Esophagus muscularis mucosa (tissue), 4 donors: ENCODE measurements around the gene LDAH. TPM values are rescaled to one million over a fixed set of nuclear protein-coding genes. Genes with fewer than 3 reads are reported as not detected.
"Not testable (repeated sequence)": the region's sequence is repeated elsewhere in the genome, so short reads cannot be mapped to it uniquely, and the experiment has no call there.

Experiments used
- DNase-seq: peaks from one replicate; pipeline ENCODE4 v3.0.0-alpha.2; 2017; ENCODE audit errors: extremely low spot score
- H3K27ac ChIP-seq, 4 donors: fragments of 200-600 bp; sonication (generic); replicated peaks in 1 of 4; 1 replicate in 3 of 4; 2 replicates in 1 of 4; pipeline ENCODE4 v1.5.1; 2016 to 2019; ENCODE audit warnings: mild to moderate bottlenecking in 1 of 4
- H3K27me3 ChIP-seq, 4 donors: fragments of 200-600 bp; sonication (generic); one replicate each; pipeline versions ENCODE4 v1.5.1 to v1.6.0; 2016 to 2019
- H3K36me3 ChIP-seq, 4 donors: fragments of 200-600 bp; sonication (generic); one replicate each; pipeline ENCODE4 v1.5.1; 2016 to 2019
- H3K4me1 ChIP-seq, 4 donors: fragments of 200-600 bp; sonication (generic); one replicate each; pipeline ENCODE4 v1.5.1; 2016 to 2019
- H3K4me3 ChIP-seq, 4 donors: fragments of 200-600 bp; sonication (generic); 1 replicate in 2 of 4; 2 replicates in 2 of 4; pipeline ENCODE4 v1.5.1; 2016 to 2019; ENCODE audit warnings: mild to moderate bottlenecking in 4 of 4, moderate library complexity in 1 of 4
- H3K9me3 ChIP-seq, 4 donors: fragments of 200-600 bp; sonication (generic); 1 replicate in 3 of 4; 2 replicates in 1 of 4; pipeline ENCODE4 v1.5.1; 2016 to 2019
- CTCF ChIP-seq, 3 experiments: fragments of 200-600 bp in 2 of 3; fragments of 450-650 bp in 1 of 3; sonication (generic) in 2 of 3; IDR thresholded peaks; one replicate each; pipeline ENCODE4 v1.5.1; 2017 to 2019; ENCODE audit warnings: antibody characterized with exemption in 3 of 3, mild to moderate bottlenecking in 2 of 3, moderate library complexity in 1 of 3
- EP300 ChIP-seq: sonication (generic); formaldehyde crosslinking; IDR thresholded peaks from one replicate; pipeline ENCODE4 v1.6.1; 2017; ENCODE audit warnings: antibody characterized with exemption
- POLR2A ChIP-seq: fragments of 450-650 bp; IDR thresholded peaks from one replicate; pipeline ENCODE4 v1.6.1; 2017; ENCODE audit warnings: antibody characterized with exemption, moderate library complexity, mild to moderate bottlenecking, low read depth
- POLR2AphosphoS5 ChIP-seq, 2 donors: sonication (generic); formaldehyde crosslinking; IDR thresholded peaks; one replicate each; pipeline ENCODE4 v1.6.1; 2017; ENCODE audit warnings: antibody characterized with exemption in 2 of 2
- WGBS: methylation state at CpG from one replicate; pipeline ENCODE4 v1.1.5; 2018; 5-methylcytosine and 5-hydroxymethylcytosine counted together
- intact Hi-C: fragments of 100-400 bp; cut with DNase I; formaldehyde crosslinking; loops from one replicate; pipeline ENCODE4 v1.15.1; 2023
- total RNA-seq, 4 donors: library from RNA; depleted of rRNA; stranded (reverse); fragments of >200 nt; gene quantifications; one replicate each; pipeline versions ENCODE4 v1.1.0 to v1.2.1, GENCODE V29; 2016

Gene LDAH
- total RNA-seq, 4 donors from 2014 or later = 7.9 to 13.7 (median 11.9) TPM

GRCh38 chr2:20722592-20723240 lies 100.2 kb downstream of the LDAH start:
- WGBS = 93% methylated on average over 1 of the region's 1 CpG
- TF ChIP-seq EP300 = no peak
- no peak for TF ChIP-seq POLR2AphosphoS5 (IDR thresholded peaks at IDR 0.05)
- no peak for TF ChIP-seq CTCF (IDR thresholded peaks at IDR 0.05)
- TF ChIP-seq POLR2A = no peak

GRCh38 chr2:20717641-20718040 lies 105.3 kb downstream of the LDAH start:
- 73% methylated on average over 1 of the region's 1 CpG for whole genome bisulfite sequencing
- TF ChIP-seq POLR2AphosphoS5 (IDR thresholded peaks at IDR 0.05) (no peak), CTCF (IDR thresholded peaks at IDR 0.05) (no peak), POLR2A (no peak), EP300 (no peak)

More at GRCh38 chr2:20722592-20723240, 100.2 kb downstream of the LDAH start:
- no peak overlapping the region for H3K4me3 ChIP-seq
- intact Hi-C loops = no loop called here
- H3K9me3 ChIP-seq = no peaks in the 10 kb centered on the region
- no peak for DNase-seq
- no peaks in the 10 kb centered on the region for H3K36me3 ChIP-seq
- no peaks in the 10 kb centered on the region for H3K4me1 ChIP-seq
- H3K27ac ChIP-seq = no peak overlapping the region
- no peaks in the 10 kb centered on the region for H3K27me3 ChIP-seq

GRCh38 chr2:20716164-20716563 lies 106.7 kb downstream of the LDAH start:
- H3K4me3 ChIP-seq, intact Hi-C loops, H3K9me3 ChIP-seq, H3K27ac ChIP-seq, H3K4me1 ChIP-seq, H3K36me3 ChIP-seq, H3K27me3 ChIP-seq, DNase-seq: not testable (repeated sequence)
- 94% methylated on average over 3 of the region's 3 CpGs for WGBS

More at GRCh38 chr2:20717641-20718040, 105.3 kb downstream of the LDAH start:
- DNase-seq = no peak
- H3K27me3 ChIP-seq = no peaks in the 10 kb centered on the region
- H3K27ac ChIP-seq = no peak overlapping the region
- no peaks in the 10 kb centered on the region for H3K4me1 ChIP-seq
- intact Hi-C loops = no loop called here
- no peaks in the 10 kb centered on the region for H3K9me3 ChIP-seq
- no peak overlapping the region for H3K4me3 ChIP-seq
- no peaks in the 10 kb centered on the region for H3K36me3 ChIP-seq

- H3K27me3 ChIP-seq, H3K9me3 ChIP-seq, H3K36me3 ChIP-seq, H3K27ac ChIP-seq, intact Hi-C loops, H3K4me3 ChIP-seq, H3K4me1 ChIP-seq, DNase-seq: not testable (repeated sequence)
- WGBS = 94% methylated on average over 2 of the region's 2 CpGs
Measured at GRCh38 chr2:20714412-20714811, 108.5 kb downstream of the LDAH start.

- H3K27ac ChIP-seq, H3K27me3 ChIP-seq, H3K9me3 ChIP-seq, H3K4me3 ChIP-seq, DNase-seq, H3K36me3 ChIP-seq, intact Hi-C loops, H3K4me1 ChIP-seq: not testable (repeated sequence)
- WGBS = 97% methylated on average over 3 of the region's 3 CpGs
Measured at GRCh38 chr2:20713585-20713984, 109.3 kb downstream of the LDAH start.

- H3K9me3 ChIP-seq, H3K4me1 ChIP-seq, H3K27me3 ChIP-seq, intact Hi-C loops, DNase-seq, H3K36me3 ChIP-seq, H3K4me3 ChIP-seq, H3K27ac ChIP-seq: not testable (repeated sequence)
- WGBS = 92% methylated on average over 7 of the region's 7 CpGs
Measured at GRCh38 chr2:20711641-20712040, 111.3 kb downstream of the LDAH start.

GRCh38 chr2:20707601-20708000 lies 115.3 kb downstream of the LDAH start:
- H3K36me3 ChIP-seq = peaks cover 0 to 4% (median 0%) of the 10 kb centered on the region in 4 donors
- H3K27ac ChIP-seq = no peak overlapping the region
- intact Hi-C loops = no loop called here
- H3K4me3 ChIP-seq = no peak overlapping the region
- TF ChIP-seq POLR2A (no peak), POLR2AphosphoS5 (IDR thresholded peaks at IDR 0.05) (no peak), CTCF (IDR thresholded peaks at IDR 0.05) (no peak), EP300 (no peak)
- H3K9me3 ChIP-seq = no peaks in the 10 kb centered on the region
- no peaks in the 10 kb centered on the region for H3K4me1 ChIP-seq
- DNase-seq = no peak
- H3K27me3 ChIP-seq = no peaks in the 10 kb centered on the region
- 78% methylated on average over 4 of the region's 4 CpGs for WGBS
